ENCODE data around the gene KAT8.

The KAT8 gene

GRCh38 chr16:31108794-31109558 lies 8.5 kb upstream of the KAT8 start:
- H3K27ac ChIP-seq (ENCODE audit: low read length): peak overlapping the region; percentile 71
- peak overlapping the region; percentile 87 for H3K4me2 ChIP-seq (ENCODE audit: insufficient read depth, low read length)
- H4K20me1 ChIP-seq (ENCODE audit: insufficient read depth, low read length): no peaks in the 10 kb centered on the region
- H3K79me2 ChIP-seq (ENCODE audit: insufficient read depth, low read length): peaks cover 19% of the 10 kb centered on the region
- H3K36me3 ChIP-seq (ENCODE audit: insufficient read depth, low read length): peaks cover 42% of the 10 kb centered on the region
- TF ChIP-seq, protein P1, sequence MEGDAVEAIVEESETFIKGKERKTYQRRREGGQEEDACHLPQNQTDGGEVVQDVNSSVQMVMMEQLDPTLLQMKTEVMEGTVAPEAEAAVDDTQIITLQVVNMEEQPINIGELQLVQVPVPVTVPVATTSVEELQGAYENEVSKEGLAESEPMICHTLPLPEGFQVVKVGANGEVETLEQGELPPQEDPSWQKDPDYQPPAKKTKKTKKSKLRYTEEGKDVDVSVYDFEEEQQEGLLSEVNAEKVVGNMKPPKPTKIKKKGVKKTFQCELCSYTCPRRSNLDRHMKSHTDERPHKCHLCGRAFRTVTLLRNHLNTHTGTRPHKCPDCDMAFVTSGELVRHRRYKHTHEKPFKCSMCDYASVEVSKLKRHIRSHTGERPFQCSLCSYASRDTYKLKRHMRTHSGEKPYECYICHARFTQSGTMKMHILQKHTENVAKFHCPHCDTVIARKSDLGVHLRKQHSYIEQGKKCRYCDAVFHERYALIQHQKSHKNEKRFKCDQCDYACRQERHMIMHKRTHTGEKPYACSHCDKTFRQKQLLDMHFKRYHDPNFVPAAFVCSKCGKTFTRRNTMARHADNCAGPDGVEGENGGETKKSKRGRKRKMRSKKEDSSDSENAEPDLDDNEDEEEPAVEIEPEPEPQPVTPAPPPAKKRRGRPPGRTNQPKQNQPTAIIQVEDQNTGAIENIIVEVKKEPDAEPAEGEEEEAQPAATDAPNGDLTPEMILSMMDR (IDR thresholded peaks at IDR 0.05; ENCODE audit: borderline replicate concordance, extremely low read depth, low read length, poor library complexity, severe bottlenecking): no peak
- TF ChIP-seq EZH2 (IDR thresholded peaks at IDR 0.05; ENCODE audit: borderline replicate concordance, low read depth, low read length, severe bottlenecking): no peak
- H2AFZ ChIP-seq (ENCODE audit: low read depth, low read length): peak overlapping the region; percentile 92; the same call in 1 of the 2 replicates
- DNase-seq (no peak), ATAC-seq (ENCODE audit: insufficient read depth, low read depth) (no peak)
- no peaks in the 10 kb centered on the region for H3K27me3 ChIP-seq (ENCODE audit: insufficient read depth, low read length, poor library complexity)
- H3K4me3 ChIP-seq (ENCODE audit: low read depth in 1 of 2, low read length in 2 of 2): peak overlapping the region; percentile 74 to 83
- H3K4me1 ChIP-seq (ENCODE audit: insufficient read depth, low read length): peaks cover 25% of the 10 kb centered on the region
- H3K9ac ChIP-seq (ENCODE audit: low read depth, low read length): peak overlapping the region; percentile 85
- no peaks in the 10 kb centered on the region for H3K9me3 ChIP-seq (ENCODE audit: insufficient read depth, low read length, severe bottlenecking)

- Histone ChIP-seq H3K79me2 (ENCODE audit: insufficient read depth, low read length) (peaks cover 19% of the 10 kb centered on the region), H3K4me3 (ENCODE audit: low read depth in 1 of 2, low read length in 2 of 2) (peak overlapping the region in 1 of 2 experiments; percentile 74; a peak in 2 of 4 replicates), H3K9ac (ENCODE audit: low read depth, low read length) (peak overlapping the region; percentile 85; the same call in 1 of the 2 replicates), H3K27ac (ENCODE audit: low read length) (no peak overlapping the region), H3K4me2 (ENCODE audit: insufficient read depth, low read length) (peak overlapping the region; percentile 87), H3K4me1 (ENCODE audit: insufficient read depth, low read length) (peaks cover 25% of the 10 kb centered on the region), H3K36me3 (ENCODE audit: insufficient read depth, low read length) (peaks cover 42% of the 10 kb centered on the region), H3K27me3 (ENCODE audit: insufficient read depth, low read length, poor library complexity) (no peaks in the 10 kb centered on the region), H2AFZ (ENCODE audit: low read depth, low read length) (no peak overlapping the region), H3K9me3 (ENCODE audit: insufficient read depth, low read length, severe bottlenecking) (no peaks in the 10 kb centered on the region), H4K20me1 (ENCODE audit: insufficient read depth, low read length) (no peaks in the 10 kb centered on the region)
- no peak for ATAC-seq (ENCODE audit: insufficient read depth, low read depth)
- TF ChIP-seq, protein P1 (IDR thresholded peaks at IDR 0.05; ENCODE audit: borderline replicate concordance, extremely low read depth, low read length, poor library complexity, severe bottlenecking): no peak
- TF ChIP-seq EZH2 (IDR thresholded peaks at IDR 0.05; ENCODE audit: borderline replicate concordance, low read depth, low read length, severe bottlenecking): no peak
- no peak for DNase-seq
These were observed 7.8 kb upstream of the KAT8 start for GRCh38 chr16:31109622-31110021.

DNA sequence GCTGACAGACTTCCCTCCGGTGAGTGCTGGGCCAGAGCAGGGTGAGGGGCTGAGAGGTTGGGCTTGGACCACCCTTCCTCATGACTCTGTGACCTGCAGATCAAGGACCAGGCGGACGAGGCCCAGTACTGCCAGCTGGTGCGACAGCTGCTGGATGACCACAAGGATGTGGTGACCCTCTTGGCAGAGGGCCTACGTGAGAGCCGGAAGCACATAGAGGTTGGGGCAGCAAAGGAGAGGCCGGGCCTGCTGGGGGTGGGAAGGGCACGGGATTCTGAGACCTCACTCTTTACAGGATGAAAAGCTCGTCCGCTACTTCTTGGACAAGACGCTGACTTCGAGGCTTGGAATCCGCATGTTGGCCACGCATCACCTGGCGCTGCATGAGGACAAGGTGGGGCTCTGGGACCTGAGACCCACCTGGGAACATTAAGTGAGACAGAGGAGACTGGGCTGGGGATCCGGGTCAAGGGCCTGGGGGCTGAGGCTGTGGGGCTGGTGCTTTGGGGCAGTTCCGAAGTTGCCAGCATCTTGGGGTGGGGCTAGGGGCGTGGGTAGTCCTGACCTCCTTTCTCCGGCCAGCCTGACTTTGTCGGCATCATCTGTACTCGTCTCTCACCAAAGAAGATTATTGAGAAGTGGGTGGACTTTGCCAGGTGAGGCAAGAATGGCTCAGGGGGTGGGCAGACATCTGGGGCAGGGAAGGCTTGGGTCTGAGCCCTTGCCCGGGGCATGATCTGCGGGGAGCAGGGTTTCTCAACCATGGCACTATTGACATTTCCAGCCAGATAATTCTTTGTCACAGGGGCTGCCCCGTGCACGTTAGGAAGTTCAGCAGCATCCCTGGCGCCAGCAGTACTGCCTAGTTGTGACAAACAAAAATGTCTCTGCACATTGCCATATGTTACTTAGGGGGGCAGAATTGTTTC lies 7.1 kb upstream of the KAT8 start:
- H3K9ac ChIP-seq (ENCODE audit: low read depth, low read length): 0 out of 2 replicates have a peak overlapping the region, but pooled peaks have one; percentile 85
- H3K4me1 ChIP-seq (ENCODE audit: insufficient read depth, low read length): peaks cover 25% of the 10 kb centered on the region
- no peaks in the 10 kb centered on the region for H3K9me3 ChIP-seq (ENCODE audit: insufficient read depth, low read length, severe bottlenecking)
- no peak overlapping the region for H3K27ac ChIP-seq (ENCODE audit: low read length)
- TF ChIP-seq, protein P1 (IDR thresholded peaks at IDR 0.05; ENCODE audit: borderline replicate concordance, extremely low read depth, low read length, poor library complexity, severe bottlenecking): no peak
- no peak for TF ChIP-seq EZH2 (IDR thresholded peaks at IDR 0.05; ENCODE audit: borderline replicate concordance, low read depth, low read length, severe bottlenecking)
- H3K36me3 ChIP-seq (ENCODE audit: insufficient read depth, low read length): peaks cover 42% of the 10 kb centered on the region
- peaks cover 19% of the 10 kb centered on the region for H3K79me2 ChIP-seq (ENCODE audit: insufficient read depth, low read length)
- peak overlapping the region in 1 of 2 experiments; percentile 74; a peak in 1 of 4 replicates for H3K4me3 ChIP-seq (ENCODE audit: low read depth in 1 of 2, low read length in 2 of 2)
- ATAC-seq (ENCODE audit: insufficient read depth, low read depth) (no peak), DNase-seq (no peak)
- no peaks in the 10 kb centered on the region for H3K27me3 ChIP-seq (ENCODE audit: insufficient read depth, low read length, poor library complexity)
- peak overlapping the region; percentile 87; the same call in 1 of the 2 replicates for H3K4me2 ChIP-seq (ENCODE audit: insufficient read depth, low read length)
- no peaks in the 10 kb centered on the region for H4K20me1 ChIP-seq (ENCODE audit: insufficient read depth, low read length)
- H2AFZ ChIP-seq (ENCODE audit: low read depth, low read length): no peak overlapping the region
